Nephron (organoid): Measurements from ENCODE around the gene TERB2.
"Not testable (repeated sequence)": the region's sequence is repeated elsewhere in the genome, so short reads cannot be mapped to it uniquely, and the experiment has no call there.

Experiments used
- H3K27ac Mint-ChIP-seq, 3 experiments: 2 replicates each; pipeline ENCODE4 v1.8.0; 2020; ENCODE audit warnings: mixed read lengths in 3 of 3, mild to moderate bottlenecking in 2 of 3, moderate library complexity in 1 of 3
- H3K27me3 Mint-ChIP-seq: 2 replicates; pipeline ENCODE4 v1.8.0; 2021; ENCODE audit warnings: low read depth, mild to moderate bottlenecking, moderate library complexity, mixed read lengths
- H3K36me3 Mint-ChIP-seq: 2 replicates; pipeline ENCODE4 v1.8.0; 2020; ENCODE audit warnings: low read depth, mixed read lengths
- H3K4me1 Mint-ChIP-seq: 2 replicates; pipeline ENCODE4 v1.8.0; 2020; ENCODE audit warnings: mixed read lengths
- H3K4me3 Mint-ChIP-seq, 3 experiments: 2 replicates each; pipeline ENCODE4 v1.8.0; 2020; ENCODE audit warnings: mild to moderate bottlenecking in 3 of 3, mixed read lengths in 3 of 3, moderate library complexity in 2 of 3
- H3K9me3 Mint-ChIP-seq: 2 replicates; pipeline ENCODE4 v1.8.0; 2020; ENCODE audit warnings: mixed read lengths
- TF ChIP-seq, protein P1 (sequence below), 3 experiments: fragments of 200-600 bp; sonication (generic); IDR thresholded peaks; one replicate each; pipeline ENCODE4 v1.5.0; 2021; ENCODE audit warnings: antibody characterized with exemption in 3 of 3; ENCODE audit not compliant: unreplicated experiment in 3 of 3

TERB2 gene

DNA sequence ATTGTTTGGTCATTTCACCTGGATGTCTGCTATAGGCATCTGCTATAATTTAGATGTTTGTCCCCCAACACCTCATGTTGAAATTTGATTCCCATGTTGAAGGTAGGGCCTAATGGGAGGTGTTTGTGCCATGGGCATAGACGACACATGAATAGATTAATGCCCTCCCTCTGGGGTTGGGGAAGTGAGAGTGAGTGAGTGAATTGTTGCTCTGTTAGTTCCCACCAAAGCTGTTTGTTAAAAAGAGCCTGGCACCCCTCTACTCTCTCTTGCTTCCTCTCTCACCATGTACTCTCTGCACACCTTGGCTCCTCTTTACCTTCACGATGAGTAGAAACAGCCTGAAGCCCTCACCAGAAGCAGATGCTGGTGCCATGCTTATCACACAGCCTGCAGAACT is 42.6 kb downstream of the TERB2 start:
- peaks cover 3% of the 10 kb centered on the region for H3K27me3 Mint-ChIP-seq
- H3K4me3 Mint-ChIP-seq: no peak overlapping the region
- no peaks in the 10 kb centered on the region for H3K9me3 Mint-ChIP-seq
- TF ChIP-seq, protein P1, sequence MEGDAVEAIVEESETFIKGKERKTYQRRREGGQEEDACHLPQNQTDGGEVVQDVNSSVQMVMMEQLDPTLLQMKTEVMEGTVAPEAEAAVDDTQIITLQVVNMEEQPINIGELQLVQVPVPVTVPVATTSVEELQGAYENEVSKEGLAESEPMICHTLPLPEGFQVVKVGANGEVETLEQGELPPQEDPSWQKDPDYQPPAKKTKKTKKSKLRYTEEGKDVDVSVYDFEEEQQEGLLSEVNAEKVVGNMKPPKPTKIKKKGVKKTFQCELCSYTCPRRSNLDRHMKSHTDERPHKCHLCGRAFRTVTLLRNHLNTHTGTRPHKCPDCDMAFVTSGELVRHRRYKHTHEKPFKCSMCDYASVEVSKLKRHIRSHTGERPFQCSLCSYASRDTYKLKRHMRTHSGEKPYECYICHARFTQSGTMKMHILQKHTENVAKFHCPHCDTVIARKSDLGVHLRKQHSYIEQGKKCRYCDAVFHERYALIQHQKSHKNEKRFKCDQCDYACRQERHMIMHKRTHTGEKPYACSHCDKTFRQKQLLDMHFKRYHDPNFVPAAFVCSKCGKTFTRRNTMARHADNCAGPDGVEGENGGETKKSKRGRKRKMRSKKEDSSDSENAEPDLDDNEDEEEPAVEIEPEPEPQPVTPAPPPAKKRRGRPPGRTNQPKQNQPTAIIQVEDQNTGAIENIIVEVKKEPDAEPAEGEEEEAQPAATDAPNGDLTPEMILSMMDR (IDR thresholded peaks at IDR 0.05; ENCODE audit: unreplicated experiment in 3 of 3): no peak
- H3K27ac Mint-ChIP-seq: no peak overlapping the region
- H3K36me3 Mint-ChIP-seq: no peaks in the 10 kb centered on the region
- no peaks in the 10 kb centered on the region for H3K4me1 Mint-ChIP-seq

DNA sequence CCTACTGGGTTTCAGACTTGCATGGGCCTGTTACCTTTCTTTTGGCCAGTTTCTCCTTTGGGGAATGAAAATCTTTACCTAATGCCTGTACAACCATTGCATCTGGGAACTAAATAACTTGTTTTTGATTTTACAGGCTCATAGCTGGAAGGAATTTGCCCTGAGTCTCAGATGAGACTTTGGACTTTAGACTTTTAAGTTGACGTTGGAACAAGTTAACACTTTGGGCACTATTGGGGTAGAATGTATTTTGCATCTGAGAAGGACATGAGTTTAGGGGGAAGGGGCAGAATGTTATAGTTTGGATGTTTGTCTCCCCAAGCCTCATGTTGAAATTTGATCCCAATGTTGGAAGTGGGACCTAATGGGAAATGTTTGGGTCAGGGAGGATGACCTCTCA is 44.7 kb downstream of the TERB2 start:
- H3K27ac Mint-ChIP-seq, H3K36me3 Mint-ChIP-seq, H3K4me1 Mint-ChIP-seq, H3K9me3 Mint-ChIP-seq, H3K4me3 Mint-ChIP-seq, H3K27me3 Mint-ChIP-seq: not testable (repeated sequence)

GRCh38 chr15:45003731-45004410 is 47.4 kb downstream of the TERB2 start:
- H3K9me3 Mint-ChIP-seq: peaks cover 15% of the 10 kb centered on the region
- not testable (repeated sequence) for H3K27me3 Mint-ChIP-seq, H3K27ac Mint-ChIP-seq

DNA sequence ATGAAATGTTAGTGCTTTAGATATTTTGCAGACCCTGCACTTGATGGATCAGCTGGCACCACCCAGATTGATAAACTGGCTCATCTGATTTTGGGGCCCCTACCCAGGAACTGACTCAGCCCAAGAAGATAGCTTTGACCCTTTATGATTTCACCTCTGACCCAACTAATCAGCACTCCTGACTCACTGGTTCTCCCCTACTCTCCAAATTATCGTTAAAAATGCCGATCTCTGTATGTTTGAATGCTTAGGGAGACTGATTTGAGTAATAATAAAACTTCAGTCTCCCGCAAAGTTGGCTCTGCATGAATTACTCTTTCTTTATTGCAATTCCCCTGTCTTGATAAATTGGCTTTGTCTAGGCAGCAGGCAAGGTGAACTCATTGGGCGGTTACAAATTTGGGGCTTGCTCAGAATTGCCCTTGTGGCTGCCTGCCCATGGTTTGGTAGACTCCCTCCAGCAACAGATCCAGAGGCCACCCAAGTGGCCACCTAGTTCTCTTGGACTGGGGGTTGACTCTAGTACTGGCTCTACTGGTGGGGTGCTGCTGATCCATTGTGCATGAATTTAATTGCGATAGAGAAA is 48.2 kb downstream of the TERB2 start:
- H3K4me3 Mint-ChIP-seq, H3K27ac Mint-ChIP-seq, H3K27me3 Mint-ChIP-seq, H3K36me3 Mint-ChIP-seq, H3K4me1 Mint-ChIP-seq: not testable (repeated sequence)
- peaks cover 16% of the 10 kb centered on the region for H3K9me3 Mint-ChIP-seq

More at GRCh38 chr15:45003731-45004410, 47.4 kb downstream of the TERB2 start:
- H3K36me3 Mint-ChIP-seq, H3K4me1 Mint-ChIP-seq, H3K4me3 Mint-ChIP-seq: not testable (repeated sequence)

DNA sequence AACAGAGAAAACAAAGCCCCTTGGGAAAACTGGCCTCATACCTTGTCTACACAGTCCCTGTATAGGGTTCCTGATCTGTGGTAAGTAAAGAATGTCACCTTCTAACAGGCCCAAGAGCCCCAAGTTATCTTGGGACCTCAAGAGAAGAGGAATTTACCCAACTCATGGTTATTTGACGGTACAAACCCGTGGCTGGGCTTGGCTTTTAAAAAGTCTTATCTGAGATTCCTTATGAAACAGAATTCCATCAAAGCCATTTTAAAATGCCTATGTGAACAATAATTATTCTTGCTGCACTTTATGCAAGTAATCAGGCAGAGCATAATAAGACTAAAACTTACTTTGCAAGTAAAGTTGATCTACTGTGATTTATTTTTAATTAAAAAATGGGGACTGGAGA is 52.6 kb downstream of the TERB2 start:
- no peaks in the 10 kb centered on the region for H3K4me1 Mint-ChIP-seq
- H3K4me3 Mint-ChIP-seq: no peak overlapping the region
- no peaks in the 10 kb centered on the region for H3K36me3 Mint-ChIP-seq
- peaks cover 11% of the 10 kb centered on the region for H3K27me3 Mint-ChIP-seq
- peaks cover 17% of the 10 kb centered on the region for H3K9me3 Mint-ChIP-seq
- H3K27ac Mint-ChIP-seq: no peak overlapping the region
- TF ChIP-seq, protein P1 (IDR thresholded peaks at IDR 0.05; ENCODE audit: unreplicated experiment in 3 of 3): no peak

DNA sequence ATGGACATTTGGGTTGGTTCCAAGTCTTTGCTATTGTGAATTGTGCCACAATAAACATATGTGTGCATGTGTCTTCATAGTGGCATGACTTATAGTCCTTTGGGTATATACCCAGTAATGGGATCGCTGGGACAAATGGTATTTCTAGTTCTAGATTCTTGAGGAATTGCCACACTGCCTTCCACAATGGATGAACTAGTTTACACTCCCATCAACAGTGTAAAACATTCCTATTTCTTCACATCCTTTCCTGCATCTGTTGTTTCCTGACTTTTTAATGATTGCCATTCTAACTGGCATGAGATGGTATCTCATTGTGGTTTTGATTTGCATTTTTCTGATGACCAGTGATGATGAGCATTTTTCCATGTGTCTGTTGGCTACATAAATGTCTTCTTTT is 58.6 kb downstream of the TERB2 start:
- not testable (repeated sequence) for H3K4me3 Mint-ChIP-seq, H3K36me3 Mint-ChIP-seq, H3K27ac Mint-ChIP-seq, H3K4me1 Mint-ChIP-seq
- Mint-ChIP-seq H3K9me3 (peaks cover 14% of the 10 kb centered on the region), H3K27me3 (peaks cover 45% of the 10 kb centered on the region)

DNA sequence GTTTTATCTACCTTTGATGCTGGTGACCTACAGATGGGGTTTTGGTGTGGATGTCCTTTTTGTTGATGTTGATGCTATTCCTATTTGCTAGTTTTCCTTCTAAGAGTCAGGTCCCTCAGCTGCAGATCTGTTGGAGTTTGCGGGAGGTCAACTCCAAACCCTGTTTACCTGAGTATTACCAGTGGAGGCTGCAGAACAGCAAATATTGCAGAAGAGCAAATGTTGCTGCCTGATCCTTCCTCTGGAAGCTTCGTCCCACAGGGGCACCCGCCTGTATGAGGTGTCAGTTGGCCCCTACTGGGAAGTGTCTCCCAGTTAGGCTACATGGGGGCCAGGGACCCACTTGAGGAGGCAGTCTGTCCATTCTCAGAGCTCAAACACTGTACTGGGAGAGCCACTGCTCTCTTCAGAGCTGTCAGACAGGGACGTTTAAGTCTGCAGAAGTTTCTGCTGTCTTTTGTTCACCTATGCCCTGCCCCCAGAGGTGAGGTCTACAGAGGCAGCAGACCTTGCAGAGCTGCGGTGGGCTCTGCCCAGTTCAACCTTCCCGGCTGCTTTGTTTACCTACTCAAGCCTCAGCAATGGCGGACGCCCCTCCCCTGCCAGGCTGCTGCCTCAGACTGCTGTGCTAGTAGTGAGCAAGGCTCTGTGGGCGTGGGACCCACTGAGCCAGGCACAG is 63.9 kb downstream of the TERB2 start:
- peaks cover 42% of the 10 kb centered on the region for H3K27me3 Mint-ChIP-seq
- H3K36me3 Mint-ChIP-seq, H3K4me3 Mint-ChIP-seq, H3K27ac Mint-ChIP-seq, H3K4me1 Mint-ChIP-seq: not testable (repeated sequence)
- H3K9me3 Mint-ChIP-seq: peaks cover 14% of the 10 kb centered on the region

GRCh38 chr15:45020901-45021259 is 64.4 kb downstream of the TERB2 start:
- not testable (repeated sequence) for H3K36me3 Mint-ChIP-seq, H3K4me3 Mint-ChIP-seq, H3K27ac Mint-ChIP-seq, H3K4me1 Mint-ChIP-seq
- peaks cover 42% of the 10 kb centered on the region for H3K27me3 Mint-ChIP-seq
- peaks cover 14% of the 10 kb centered on the region for H3K9me3 Mint-ChIP-seq

DNA sequence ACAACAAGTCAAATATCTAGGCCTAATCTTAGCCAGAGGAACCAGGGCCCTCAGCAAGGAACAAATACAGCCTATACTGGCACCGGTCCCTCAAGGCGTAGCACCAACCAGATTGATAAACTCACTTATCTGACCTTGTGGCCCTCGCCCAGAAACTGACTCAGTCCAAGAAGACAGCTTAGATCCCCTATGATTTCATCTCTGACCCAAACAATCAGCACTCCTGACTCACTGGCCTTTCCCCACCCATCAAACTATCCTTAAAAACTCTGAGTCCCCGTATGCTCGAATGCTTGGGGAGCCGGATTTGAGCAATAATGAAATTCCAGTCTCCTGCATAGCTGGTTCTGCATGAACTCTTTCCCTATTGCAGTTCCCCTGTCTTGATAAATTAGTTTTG is 64.9 kb downstream of the TERB2 start:
- Mint-ChIP-seq H3K27ac (peak overlapping the region in 1 of 3 experiments; percentile 48), H3K4me1 (peaks cover 7% of the 10 kb centered on the region), H3K36me3 (no peaks in the 10 kb centered on the region), H3K27me3 (peaks cover 42% of the 10 kb centered on the region), H3K9me3 (peaks cover 12% of the 10 kb centered on the region), H3K4me3 (peak overlapping the region; percentile 58 to 90 (median 62))
- TF ChIP-seq, protein P1 (IDR thresholded peaks at IDR 0.05; ENCODE audit: unreplicated experiment in 3 of 3): no peak
